ENCODE results near the gene ABHD17A. TPM values are rescaled to one million over a fixed set of nuclear protein-coding genes. Genes with fewer than 3 reads are reported as not detected.
A peak's percentile ranks its signal among the peaks of the same experiment; 100 is the strongest.

Gene ABHD17A
- polyA plus RNA-seq, 1 experiment = 30.8 TPM

DNA sequence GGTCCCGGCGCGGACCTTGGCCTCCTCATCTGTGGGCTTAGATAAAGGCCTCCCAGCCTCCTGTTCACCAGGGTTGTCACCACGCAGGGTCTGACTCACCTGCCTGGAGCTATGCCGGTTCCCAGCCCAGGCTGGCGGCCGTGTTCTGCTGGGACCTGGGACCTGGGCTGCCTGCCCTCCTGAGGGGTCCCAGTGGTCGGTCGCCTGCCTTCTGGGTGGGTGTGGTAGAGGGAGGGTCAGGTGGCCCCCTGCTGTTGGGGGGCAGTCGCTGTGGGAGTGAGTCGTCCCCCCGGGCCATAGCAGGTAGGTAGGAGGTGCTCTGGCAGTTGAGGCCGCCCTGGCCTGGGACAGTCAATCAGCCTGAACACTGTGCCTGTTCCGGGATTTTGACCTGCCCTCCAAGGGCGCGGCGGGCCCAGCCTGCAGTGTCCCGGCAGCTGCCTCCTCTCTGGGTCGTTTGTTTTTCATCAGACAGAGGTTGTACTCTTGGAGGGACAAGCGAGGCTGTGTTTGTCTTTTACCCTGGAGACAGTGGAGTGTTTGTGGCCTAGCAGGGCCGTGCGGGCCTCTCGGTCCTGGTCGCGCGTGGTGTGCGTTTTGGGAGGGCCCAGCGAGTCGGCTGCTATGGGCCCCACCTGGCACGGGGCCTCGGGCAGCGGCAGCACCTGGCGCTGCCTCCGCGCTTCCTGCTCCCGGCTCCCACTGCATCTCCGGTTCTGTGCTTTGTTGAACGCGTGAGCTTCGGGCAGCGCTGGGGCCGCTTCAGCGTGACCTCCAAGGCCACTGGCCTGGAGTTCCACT, 22.5 kb upstream of the ABHD17A start:
- DNase-seq (ENCODE audit: low read depth, low spot score) = no peak

DNA sequence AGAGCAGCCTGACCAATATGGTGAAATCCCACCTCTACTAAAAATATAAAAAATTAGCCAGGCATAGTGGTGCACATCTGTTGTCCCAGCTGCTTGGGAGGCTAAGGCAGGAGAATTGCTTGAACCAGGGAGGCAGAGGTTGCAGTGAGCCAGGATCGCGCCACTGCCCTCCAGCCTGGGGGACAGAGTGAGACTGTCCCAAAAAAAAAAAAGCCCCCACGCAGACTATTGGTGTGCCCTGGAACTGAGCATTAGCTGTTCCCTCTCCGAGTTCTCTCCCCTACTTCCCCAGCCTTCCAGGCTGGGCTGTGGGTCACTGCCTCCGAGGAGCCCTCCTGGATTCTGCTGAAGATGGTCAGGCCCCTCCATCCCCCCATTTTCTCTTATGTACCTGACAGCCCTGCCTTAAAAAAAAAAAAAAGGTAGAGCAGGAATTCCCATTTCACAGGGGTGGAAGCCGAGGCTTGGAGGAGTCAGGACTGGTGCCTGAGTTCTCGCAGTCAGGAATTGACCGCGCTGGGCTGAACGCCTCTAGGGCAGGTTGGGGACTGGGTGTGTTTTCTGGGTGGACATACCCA, 21.8 kb upstream of the ABHD17A start:
- ChIA-PET POLR2A (no interaction called here), CTCF (no interaction called here)
- Histone ChIP-seq H3K27me3 (ENCODE audit: control insufficient read depth, insufficient read depth, low read length) (no peaks in the 10 kb centered on the region), H3K4me3 (ENCODE audit: low read depth, low read length) (no peak overlapping the region), H3K9me3 (ENCODE audit: control insufficient read depth, insufficient read depth, low read length) (no peaks in the 10 kb centered on the region; the same call in 1 of the 2 replicates), H3K27ac (ENCODE audit: low read depth, low read length) (no peak overlapping the region)
- DNase-seq (ENCODE audit: low read depth, low spot score) = no peak
- TF ChIP-seq, protein P1, sequence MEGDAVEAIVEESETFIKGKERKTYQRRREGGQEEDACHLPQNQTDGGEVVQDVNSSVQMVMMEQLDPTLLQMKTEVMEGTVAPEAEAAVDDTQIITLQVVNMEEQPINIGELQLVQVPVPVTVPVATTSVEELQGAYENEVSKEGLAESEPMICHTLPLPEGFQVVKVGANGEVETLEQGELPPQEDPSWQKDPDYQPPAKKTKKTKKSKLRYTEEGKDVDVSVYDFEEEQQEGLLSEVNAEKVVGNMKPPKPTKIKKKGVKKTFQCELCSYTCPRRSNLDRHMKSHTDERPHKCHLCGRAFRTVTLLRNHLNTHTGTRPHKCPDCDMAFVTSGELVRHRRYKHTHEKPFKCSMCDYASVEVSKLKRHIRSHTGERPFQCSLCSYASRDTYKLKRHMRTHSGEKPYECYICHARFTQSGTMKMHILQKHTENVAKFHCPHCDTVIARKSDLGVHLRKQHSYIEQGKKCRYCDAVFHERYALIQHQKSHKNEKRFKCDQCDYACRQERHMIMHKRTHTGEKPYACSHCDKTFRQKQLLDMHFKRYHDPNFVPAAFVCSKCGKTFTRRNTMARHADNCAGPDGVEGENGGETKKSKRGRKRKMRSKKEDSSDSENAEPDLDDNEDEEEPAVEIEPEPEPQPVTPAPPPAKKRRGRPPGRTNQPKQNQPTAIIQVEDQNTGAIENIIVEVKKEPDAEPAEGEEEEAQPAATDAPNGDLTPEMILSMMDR (IDR thresholded peaks at IDR 0.05; ENCODE audit: low read depth, low read length) = no peak

More for the DNA sequence above, 22.5 kb upstream of the ABHD17A start:
- TF ChIP-seq, protein P1 (IDR thresholded peaks at IDR 0.05; ENCODE audit: low read depth, low read length) = no peak
- no peaks in the 10 kb centered on the region for H3K27me3 ChIP-seq (ENCODE audit: control insufficient read depth, insufficient read depth, low read length)
- H3K4me3 ChIP-seq (ENCODE audit: low read depth, low read length) = no peak overlapping the region
- ChIA-PET CTCF (no interaction called here), POLR2A (no interaction called here)
- H3K27ac ChIP-seq (ENCODE audit: low read depth, low read length) = no peak overlapping the region
- no peaks in the 10 kb centered on the region; the same call in 1 of the 2 replicates for H3K9me3 ChIP-seq (ENCODE audit: control insufficient read depth, insufficient read depth, low read length)

DNA sequence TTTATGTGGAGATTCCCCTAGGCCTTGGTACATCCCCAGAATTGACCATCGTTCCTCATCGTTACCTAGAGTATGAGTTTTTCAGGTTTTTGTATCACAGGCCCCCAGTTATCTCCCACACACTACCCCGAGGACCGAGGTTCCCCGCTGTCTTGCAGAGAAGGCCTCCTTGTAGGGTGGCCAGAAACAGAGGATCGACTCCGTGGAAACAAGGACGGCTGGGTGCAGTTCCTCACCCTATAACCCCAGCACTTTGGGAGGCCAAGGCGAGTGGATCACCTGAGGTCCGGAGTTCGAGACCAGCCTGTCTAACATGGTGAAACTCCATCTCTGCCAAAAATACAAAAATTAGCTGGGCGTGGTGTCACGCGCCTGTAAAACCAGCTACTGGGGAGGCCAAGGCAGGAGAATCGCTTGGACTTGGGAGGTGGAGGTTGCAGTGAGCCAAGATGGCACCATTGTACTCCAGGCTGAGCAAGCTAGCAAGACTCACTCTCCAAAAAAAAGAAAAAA, 20.6 kb upstream of the ABHD17A start:
- H3K9me3 ChIP-seq (ENCODE audit: control insufficient read depth, insufficient read depth, low read length) = no peaks in the 10 kb centered on the region; the same call in 1 of the 2 replicates
- no peak for DNase-seq (ENCODE audit: low read depth, low spot score)
- H3K4me3 ChIP-seq (ENCODE audit: low read depth, low read length) = peak overlapping the region; percentile 73
- POLR2A ChIA-PET = interaction anchor here (0.5 to 1.0 kb wide), 2 partner anchors 22 to 98 kb away, joined by 3 to 8 read pairs; no protein-coding TSS in a partner anchor
- peak overlapping the region; percentile 47 for H3K27ac ChIP-seq (ENCODE audit: low read depth, low read length)
- no peaks in the 10 kb centered on the region for H3K27me3 ChIP-seq (ENCODE audit: control insufficient read depth, insufficient read depth, low read length)
- CTCF ChIA-PET = no interaction called here
- TF ChIP-seq, protein P1 (IDR thresholded peaks at IDR 0.05; ENCODE audit: low read depth, low read length) = no peak

DNA sequence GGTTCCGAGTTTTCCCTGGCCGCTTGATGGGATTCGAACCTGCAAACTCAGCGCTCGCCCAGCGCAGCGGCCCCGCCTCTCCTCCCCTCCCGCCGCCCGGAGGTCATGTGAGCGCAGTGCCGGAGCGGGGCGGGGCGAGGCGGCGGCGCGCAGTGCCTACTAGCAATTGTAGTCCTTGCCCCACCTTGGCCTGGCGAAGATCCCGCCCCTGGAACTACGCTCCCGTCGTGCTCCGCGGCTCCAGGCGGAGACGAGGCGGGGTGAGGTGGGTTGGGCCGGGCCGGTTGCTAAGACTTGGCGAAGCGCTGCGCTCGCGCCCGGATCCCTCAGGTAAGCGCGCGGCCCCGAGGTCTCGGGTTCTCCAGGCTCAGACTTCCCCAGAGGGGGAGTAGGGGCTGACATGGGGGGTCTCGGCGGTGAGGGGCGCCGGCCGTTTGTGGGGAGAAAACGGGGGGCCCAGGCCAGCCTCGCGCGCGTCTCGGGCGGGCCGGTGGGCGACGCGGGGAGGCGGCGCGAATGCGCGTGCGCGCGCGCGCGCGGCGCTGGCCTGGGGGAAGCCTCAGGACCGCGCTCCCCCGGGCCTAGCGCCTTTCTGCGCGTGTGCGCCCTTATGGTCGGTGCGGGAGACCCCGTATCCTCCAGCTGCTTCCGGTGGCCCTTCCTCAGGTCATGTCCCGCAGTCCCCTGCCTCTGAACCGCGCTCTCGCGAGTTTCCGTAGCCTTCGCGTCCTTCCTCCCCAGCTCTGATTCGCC, 20.0 kb upstream of the ABHD17A start, which contains the start of the genes ADAT3 and SCAMP4:
Gene ADAT3, plus strand, starts transcription at position 290 of the 753 bp plus-strand sequence. CDS start 6,649 bp downstream, outside the sequence.
Gene SCAMP4, plus strand, starts transcription at position 290 of the 753 bp plus-strand sequence. CDS start 9,621 bp downstream, outside the sequence.
- no peaks in the 10 kb centered on the region; the same call in 1 of the 2 replicates for H3K9me3 ChIP-seq (ENCODE audit: control insufficient read depth, insufficient read depth, low read length)
- H3K27me3 ChIP-seq (ENCODE audit: control insufficient read depth, insufficient read depth, low read length) = no peaks in the 10 kb centered on the region
- peak within 1 kb of the TSS; percentile 61 for H3K27ac ChIP-seq (ENCODE audit: low read depth, low read length)
- peak within 1 kb of the TSS; percentile 73 for H3K4me3 ChIP-seq (ENCODE audit: low read depth, low read length)
- TF ChIP-seq, protein P1 (IDR thresholded peaks at IDR 0.05; ENCODE audit: low read depth, low read length) = no peak
- CTCF ChIA-PET = no interaction called here
- DNase-seq (ENCODE audit: low read depth, low spot score) = peak; percentile 96
- POLR2A ChIA-PET = interaction anchor here (0.5 to 1.0 kb wide), 3 partner anchors 23 to 392 kb away, joined by 3 to 8 read pairs (median 3); no protein-coding TSS in a partner anchor

Data from AG04450 (cell line).